Measurements from ENCODE around the gene MTCL3. TPM values are rescaled to one million over a fixed set of nuclear protein-coding genes. Genes with fewer than 3 reads are reported as not detected.
A peak's percentile ranks its signal among the peaks of the same experiment; 100 is the strongest.

MTCL3 gene

GRCh38 chr6:127423921-127424320 lies 95.2 kb downstream of the MTCL3 start:
- H3K9me1 ChIP-seq (ENCODE audit: control insufficient read depth, extremely low read depth, insufficient read depth, low read length): no peaks in the 10 kb centered on the region
- no peaks in the 10 kb centered on the region for H3K36me3 ChIP-seq (ENCODE audit: control insufficient read depth in 2 of 2, extremely low read depth in 1 of 2, insufficient read depth in 2 of 2, low read length in 2 of 2)
- no peaks in the 10 kb centered on the region for H3K27me3 ChIP-seq (ENCODE audit: control insufficient read depth, extremely low read depth, insufficient read depth, low read length)
- TF ChIP-seq CTCF (optimal IDR thresholded peaks at IDR 0.05 in 1 of 3, IDR thresholded peaks at IDR 0.05 in 1 of 3, conservative IDR thresholded peaks at IDR 0.05 in 1 of 3; ENCODE audit: extremely low read depth in 1 of 3, insufficient read depth in 2 of 3, low read length in 3 of 3) (no peak), EZH2 (IDR thresholded peaks at IDR 0.05; ENCODE audit: low read length) (no peak)
- dilution Hi-C loops (cut with MboI; ENCODE audit: extremely low pct_ligation_motif_present, low sequenced_read_pairs): no loop called here
- H4K20me1 ChIP-seq (ENCODE audit: control insufficient read depth, extremely low read depth, insufficient read depth, low read length): no peaks in the 10 kb centered on the region
- peak overlapping the region; percentile 83 for H2AFZ ChIP-seq (ENCODE audit: control insufficient read depth, low read length)
- no peak overlapping the region for H3K9ac ChIP-seq (ENCODE audit: control insufficient read depth, extremely low read depth, insufficient read depth, low read length)
- H3K79me2 ChIP-seq (ENCODE audit: control insufficient read depth, insufficient read depth, low read length): no peaks in the 10 kb centered on the region
- FAIRE-seq: no peak
- H3K4me3 ChIP-seq (ENCODE audit: control insufficient read depth in 2 of 3, extremely low read depth in 1 of 3, insufficient read depth in 2 of 3, low read depth in 1 of 3, low read length in 3 of 3): no peak overlapping the region
- H3K27ac ChIP-seq (ENCODE audit: control insufficient read depth, insufficient read depth, low read length): no peak overlapping the region
- H3K9me3 ChIP-seq (ENCODE audit: control insufficient read depth, low read depth, low read length): no peaks in the 10 kb centered on the region
- no peak overlapping the region for H3K4me2 ChIP-seq (ENCODE audit: control insufficient read depth, extremely low read depth, insufficient read depth, low read depth, low read length)
- no peak for DNase-seq (ENCODE audit: low read depth, low spot score)
- H3K4me1 ChIP-seq (ENCODE audit: control insufficient read depth, extremely low read depth, insufficient read depth, low read length): peaks cover 12% of the 10 kb centered on the region

Small RNA genes within 50 kb of the gene (small RNA-seq; reads per million reads assigned to genes)
- 0 reads per million in 3 experiments for gene KIAA0408 (ENCODE audit: insufficient read length in 3 of 3, low read depth in 3 of 3, low replicate concordance in 1 of 3)

Other genes with a start within 250 kb of the MTCL3 start
- 28.0 to 56.9 TPM (median 46.2 TPM) in 3 replicates for gene ECHDC1, start 175.7 kb downstream of the MTCL3 start, polyA plus RNA-seq
- 0.05 to 0.12 TPM in 2 of 3 replicates, not detected in the other for gene KIAA0408, start 59.9 kb downstream of the MTCL3 start, polyA plus RNA-seq
- gene C6orf58, start 57.8 kb upstream of the MTCL3 start, polyA plus RNA-seq: 0.06 to 0.10 TPM in 2 of 3 replicates, not detected in the other

Data from keratinocyte (primary cell).